Hematopoietic multipotent progenitor cell treated with erythropoietin and hydrocortisone succinate and interleukin-3 and kit ligand, for 15 days (in vitro differentiated cells): ENCODE data around the gene ELF2.
"Not testable (repeated sequence)": the region's sequence is repeated elsewhere in the genome, so short reads cannot be mapped to it uniquely, and the experiment has no call there.

ENCODE experiments used
- DNase-seq: peaks from one replicate; pipeline ENCODE4 v3.0.0-alpha.2; 2015; ENCODE audit warnings: low spot score

The ELF2 gene

DNA sequence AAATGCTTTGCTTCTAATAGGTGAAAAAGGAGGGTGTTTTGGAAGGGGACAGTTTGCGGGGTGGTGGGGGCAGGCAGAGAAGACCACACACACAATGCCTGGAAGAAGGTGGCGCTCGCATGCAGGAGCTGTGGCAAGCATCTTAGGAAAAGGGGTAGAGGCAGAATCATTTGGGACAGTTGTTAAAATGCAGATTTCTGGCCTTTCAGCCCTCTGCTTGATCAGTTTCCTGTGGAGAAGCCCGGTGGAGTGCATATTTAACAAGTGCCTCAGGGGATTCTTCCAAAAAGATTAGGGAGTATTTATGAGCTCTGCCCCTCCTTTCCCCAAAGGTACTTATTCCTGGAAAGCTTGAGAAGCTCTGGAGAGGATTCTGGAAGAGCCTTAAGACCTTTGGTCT lies 156.6 kb downstream of the ELF2 start:
- no peak for DNase-seq

DNA sequence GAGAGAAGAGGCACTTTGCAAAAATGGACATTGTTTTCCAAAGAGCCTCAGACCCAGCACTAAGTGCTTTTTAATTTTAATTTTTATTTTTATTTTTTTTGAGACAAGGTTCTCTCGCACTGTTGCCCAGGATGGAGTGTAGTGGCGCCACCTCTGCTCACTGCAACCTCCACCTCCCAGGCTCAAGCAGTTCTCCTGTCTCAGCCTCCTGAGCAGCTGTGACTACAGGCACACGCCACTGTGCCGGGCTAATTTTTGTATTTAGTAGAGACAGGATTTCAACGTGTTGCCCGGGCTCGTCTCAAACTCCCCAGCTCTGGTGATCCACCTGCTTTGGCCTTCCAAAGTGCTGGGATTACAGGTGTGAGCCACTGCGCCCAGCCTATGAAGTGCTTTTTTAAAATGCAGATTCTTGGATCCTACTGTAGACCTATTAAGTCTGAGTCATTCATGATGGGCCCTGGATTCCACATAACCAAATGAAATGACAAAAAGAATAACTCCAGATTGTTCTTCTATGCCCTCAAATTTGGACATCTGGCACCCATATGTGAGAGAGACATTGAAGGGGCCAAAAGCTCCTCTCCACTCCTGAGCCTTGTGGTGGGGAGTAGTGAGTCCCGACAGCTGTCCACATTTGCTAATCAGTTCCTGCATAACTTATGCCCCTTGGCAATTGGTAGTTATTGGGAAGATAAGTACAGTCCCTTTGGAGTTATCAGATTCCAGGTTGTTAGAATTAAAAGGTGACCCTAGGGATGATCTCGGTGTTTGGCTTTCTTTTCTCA lies 157.9 kb downstream of the ELF2 start:
- no peak for DNase-seq

- no peak for DNase-seq
These were observed 158.5 kb downstream of the ELF2 start for GRCh38 chr4:139018501-139018900.

- no peak for DNase-seq
These were observed 159.2 kb downstream of the ELF2 start for GRCh38 chr4:139017861-139018260.

DNA sequence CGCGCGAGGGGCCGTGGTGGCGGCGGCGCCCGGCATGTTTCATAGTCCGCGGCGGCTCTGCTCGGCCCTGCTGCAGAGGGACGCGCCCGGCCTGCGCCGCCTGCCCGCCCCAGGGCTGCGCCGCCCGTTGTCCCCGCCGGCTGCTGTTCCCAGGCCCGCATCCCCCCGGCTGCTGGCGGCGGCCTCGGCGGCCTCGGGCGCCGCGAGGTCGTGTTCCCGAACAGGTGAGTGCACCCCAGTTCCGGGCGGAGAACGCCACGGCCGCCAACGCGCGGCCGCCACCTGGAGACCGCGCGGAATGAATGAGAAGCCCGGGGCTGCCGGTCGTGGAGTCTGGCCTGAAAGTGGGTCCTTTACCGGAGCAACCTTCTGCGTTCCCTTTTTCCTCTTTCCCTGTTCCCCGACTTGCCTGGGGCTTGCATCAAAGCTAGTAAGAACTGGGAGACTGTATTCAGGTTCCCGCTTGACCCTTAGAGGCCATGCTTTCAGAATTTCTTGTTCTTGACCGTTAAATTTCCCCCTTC lies 161.0 kb downstream of the ELF2 start:
- peak; percentile 41 for DNase-seq

GRCh38 chr4:139015269-139015947 lies 161.6 kb downstream of the ELF2 start, which contains the start of gene NOCT:
Gene NOCT (plus strand): TSS chr4:139015781. CDS start chr4:139015982, 201 bp downstream.
- peak; percentile 88 for DNase-seq

- peak; percentile 73 for DNase-seq
These were observed 162.4 kb downstream of the ELF2 start for GRCh38 chr4:139014371-139015268.

- no peak for DNase-seq
These were observed 165.6 kb downstream of the ELF2 start for GRCh38 chr4:139011225-139011950.

- no peak for DNase-seq
These were observed 167.3 kb downstream of the ELF2 start for GRCh38 chr4:139009702-139010101.

GRCh38 chr4:139008278-139008677 lies 168.7 kb downstream of the ELF2 start:
- not testable (repeated sequence) for DNase-seq

- DNase-seq, result no peak
These were observed 169.4 kb downstream of the ELF2 start for GRCh38 chr4:139007640-139008039.
